H9 (cell line): Measurements from ENCODE around the gene TJP2. TPM values are rescaled to one million over a fixed set of nuclear protein-coding genes. Genes with fewer than 3 reads are reported as not detected.

Source experiments
- DNase-seq: peaks from one replicate; pipeline ENCODE4 v3.0.0-alpha.2; 2017
- H2AFZ ChIP-seq: one replicate; pipeline ENCODE4 v1.6.1; 2013; ENCODE audit warnings: mild to moderate bottlenecking, low read length, control low read depth, moderate library complexity
- H2AK5ac ChIP-seq: 2 replicates; pipeline ENCODE4 v1.6.1; 2013; ENCODE audit warnings: low read length, control low read depth, mixed read lengths; ENCODE audit not compliant: insufficient read length
- H2BK120ac ChIP-seq: one replicate; pipeline ENCODE4 v1.6.1; 2013; ENCODE audit warnings: low read depth, mild to moderate bottlenecking, low read length, control low read depth, inconsistent platforms; ENCODE audit not compliant: poor library complexity, severe bottlenecking
- H2BK12ac ChIP-seq: 2 replicates; pipeline ENCODE4 v1.6.1; 2013; ENCODE audit warnings: low read length, control low read depth, mixed read lengths, low read depth; ENCODE audit not compliant: insufficient read length
- H2BK15ac ChIP-seq: 2 replicates; pipeline ENCODE4 v1.6.1; 2013; ENCODE audit warnings: low read depth, low read length, control low read depth
- H2BK20ac ChIP-seq: one replicate; pipeline ENCODE4 v1.6.1; 2013; ENCODE audit warnings: low read depth, mild to moderate bottlenecking, low read length, control low read depth, inconsistent platforms; ENCODE audit not compliant: poor library complexity, severe bottlenecking
- H2BK5ac ChIP-seq: 2 replicates; pipeline ENCODE4 v1.6.1; 2013; ENCODE audit warnings: low read length, control low read depth, mixed read lengths; ENCODE audit not compliant: insufficient read length
- H3K14ac ChIP-seq: 2 replicates; pipeline ENCODE4 v1.6.1; 2013; ENCODE audit warnings: low read length, control low read depth; ENCODE audit not compliant: insufficient read depth
- H3K18ac ChIP-seq: 2 replicates; pipeline ENCODE4 v1.6.1; 2013; ENCODE audit warnings: low read depth, mild to moderate bottlenecking, mixed read lengths, low read length, control low read depth; ENCODE audit not compliant: insufficient read length
- H3K23ac ChIP-seq: 2 replicates; pipeline ENCODE4 v1.6.1; 2013; ENCODE audit warnings: low read length, control low read depth, mixed read lengths, low read depth; ENCODE audit not compliant: insufficient read length
- H3K23me2 ChIP-seq: 2 replicates; pipeline ENCODE4 v1.6.1; 2013; ENCODE audit warnings: low read depth, mild to moderate bottlenecking, mixed read lengths, low read length, control low read depth; ENCODE audit not compliant: insufficient read length, poor library complexity, severe bottlenecking
- H3K27ac ChIP-seq: 2 replicates; pipeline ENCODE4 v1.5.1; 2013; ENCODE audit warnings: low read length, control low read depth, mixed read lengths, low read depth; ENCODE audit not compliant: insufficient read length
- H3K27me3 ChIP-seq: 2 replicates; pipeline ENCODE4 v1.6.1; 2013; ENCODE audit warnings: low read length, control low read depth, inconsistent platforms; ENCODE audit not compliant: insufficient read depth
- H3K4ac ChIP-seq: 2 replicates; pipeline ENCODE4 v1.6.1; 2013; ENCODE audit warnings: low read depth, mild to moderate bottlenecking, control low read depth, inconsistent platforms, low read length, moderate library complexity
- H3K4me1 ChIP-seq: 2 replicates; pipeline ENCODE4 v1.6.1; 2013; ENCODE audit warnings: low read length, control low read depth, inconsistent platforms; ENCODE audit not compliant: insufficient read depth
- H3K4me2 ChIP-seq: 2 replicates; pipeline ENCODE4 v1.6.1; 2013; ENCODE audit warnings: low read length, control low read depth, mixed read lengths; ENCODE audit not compliant: insufficient read length, insufficient read depth
- H3K56ac ChIP-seq: 2 replicates; pipeline ENCODE4 v1.6.1; 2013; ENCODE audit warnings: low read depth, mild to moderate bottlenecking, mixed read lengths, low read length, control low read depth; ENCODE audit not compliant: insufficient read length
- H3K79me1 ChIP-seq: 2 replicates; pipeline ENCODE4 v1.6.1; 2013; ENCODE audit warnings: low read depth, mild to moderate bottlenecking, moderate library complexity, low read length, control low read depth, inconsistent platforms; ENCODE audit not compliant: insufficient read depth, poor library complexity, severe bottlenecking
- H3K79me2 ChIP-seq: 2 replicates; pipeline ENCODE4 v1.6.1; 2013; ENCODE audit warnings: low read length, control low read depth, inconsistent platforms; ENCODE audit not compliant: insufficient read depth
- H3K9ac ChIP-seq: 2 replicates; pipeline ENCODE4 v1.6.1; 2013; ENCODE audit warnings: low read length, control low read depth, mixed read lengths; ENCODE audit not compliant: insufficient read length; ENCODE audit errors: extremely low read depth
- H3K9me3 ChIP-seq: one replicate; pipeline ENCODE4 v1.6.1; 2013; ENCODE audit warnings: low read depth, low read length, inconsistent platforms; ENCODE audit not compliant: control insufficient read depth
- H3T11ph ChIP-seq: one replicate; pipeline ENCODE4 v1.6.1; 2013; ENCODE audit warnings: mild to moderate bottlenecking, low read length, control low read depth, inconsistent platforms
- H4K20me1 ChIP-seq: one replicate; pipeline ENCODE4 v1.6.1; 2013; ENCODE audit not compliant: control insufficient read depth, insufficient read length, insufficient read depth
- H4K5ac ChIP-seq: 2 replicates; pipeline ENCODE4 v1.6.1; 2013; ENCODE audit warnings: low read depth, mild to moderate bottlenecking, mixed read lengths, low read length, control low read depth; ENCODE audit not compliant: insufficient read length
- H4K8ac ChIP-seq: replicated peaks from 2 replicates; pipeline ENCODE4 v1.6.1; 2013; ENCODE audit warnings: low read length, control low read depth, mixed read lengths, low read depth; ENCODE audit not compliant: insufficient read length
- H4K91ac ChIP-seq: 2 replicates; pipeline ENCODE4 v1.6.1; 2013; ENCODE audit warnings: low read depth, mild to moderate bottlenecking, moderate library complexity, mixed read lengths, low read length, control low read depth; ENCODE audit not compliant: insufficient read length
- H3K27ac Mint-ChIP-seq, 3 experiments: 2 replicates in 2 of 3; 3 replicates in 1 of 3; pipeline ENCODE4 v1.8.0; 2020 to 2021; ENCODE audit warnings: mixed read lengths in 3 of 3, mild to moderate bottlenecking in 1 of 3, moderate library complexity in 1 of 3
- H3K27me3 Mint-ChIP-seq: 2 replicates; pipeline ENCODE4 v1.8.0; 2021; ENCODE audit warnings: low read depth, mild to moderate bottlenecking, moderate library complexity, mixed read lengths
- H3K36me3 Mint-ChIP-seq, 3 experiments: 2 replicates in 2 of 3; 3 replicates in 1 of 3; pipeline ENCODE4 v1.8.0; 2020 to 2021; ENCODE audit warnings: low read depth in 3 of 3, mixed read lengths in 3 of 3; ENCODE audit not compliant: insufficient read depth in 1 of 3
- H3K4me1 Mint-ChIP-seq, 2 experiments: 2 replicates each; pipeline ENCODE4 v1.8.0; 2020; ENCODE audit warnings: mixed read lengths in 2 of 2
- H3K4me3 Mint-ChIP-seq, 2 experiments: 2 replicates in 1 of 2; 3 replicates in 1 of 2; pipeline ENCODE4 v1.8.0; 2020 to 2021; ENCODE audit warnings: mild to moderate bottlenecking in 2 of 2, mixed read lengths in 2 of 2, moderate library complexity in 1 of 2
- H3K9me3 Mint-ChIP-seq, 2 experiments: 2 replicates in 1 of 2; 3 replicates in 1 of 2; pipeline ENCODE4 v1.8.0; 2020; ENCODE audit warnings: mild to moderate bottlenecking in 2 of 2, mixed read lengths in 2 of 2, moderate library complexity in 1 of 2
- WGBS: extraction: QIAGEN DNeasy Blood & Tissue Kit; methylation state at CpG from one replicate; pipeline ENCODE4 v1.1.7; 2013; ENCODE audit warnings: missing lambda C conversion rate, low lambda C conversion rate, mixed read lengths; ENCODE audit not compliant: insufficient read length; ENCODE audit errors: extremely low coverage; 5-methylcytosine and 5-hydroxymethylcytosine counted together
- total RNA-seq: library from RNA; stranded (reverse); gene quantifications from 2 replicates; pipeline ENCODE4 v1.2.1, GENCODE V29; 2021
- TF ChIP-seq, protein P1 (sequence below): fragments of 200-600 bp; sonication (generic); conservative IDR thresholded peaks from 3 replicates; pipeline ENCODE4 v1.8.0; 2021; ENCODE audit warnings: antibody characterized with exemption, mild to moderate bottlenecking

Gene TJP2
- total RNA-seq, 1 experiment from 2014 or later = 130 TPM

DNA sequence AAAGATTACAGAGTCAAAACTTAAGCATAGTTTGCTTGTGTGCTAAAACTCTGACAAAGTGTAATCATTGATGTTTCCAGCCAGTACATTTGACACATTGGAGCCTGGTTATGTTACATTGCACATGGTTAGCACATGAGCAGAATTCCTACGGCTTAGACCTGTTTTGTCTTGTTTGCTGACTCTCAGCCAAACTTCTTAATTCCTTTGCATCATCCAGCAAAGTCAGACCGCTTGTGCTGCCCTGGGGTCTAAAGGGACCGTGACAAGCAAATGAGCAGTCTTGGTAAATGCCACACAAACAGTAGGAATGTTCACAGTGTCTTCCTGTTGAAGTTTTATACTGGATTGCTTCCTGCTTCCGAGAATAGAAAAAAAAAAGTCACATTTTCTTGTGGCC is 79.0 kb downstream of the TJP2 start:
- Mint-ChIP-seq H3K27ac (no peak overlapping the region), H3K4me1 (peaks cover 2% of the 10 kb centered on the region in 2 experiments; a peak in 1 of 4 replicates), H3K36me3 (peaks cover 16 to 83% (median 51%) of the 10 kb centered on the region in 3 experiments; a peak in 6 of 7 replicates), H3K27me3 (no peaks in the 10 kb centered on the region), H3K9me3 (no peaks in the 10 kb centered on the region), H3K4me3 (no peak overlapping the region)
- Histone ChIP-seq H3K79me1 (no peaks in the 10 kb centered on the region), H3K4me1 (no peaks in the 10 kb centered on the region; the same call in 1 of the 2 replicates), H3K23ac (no peak overlapping the region), H3K27ac (no peak overlapping the region), H3K9ac (no peak overlapping the region), H3T11ph (no peak overlapping the region), H3K56ac (no peak overlapping the region), H3K27me3 (no peaks in the 10 kb centered on the region), H3K4me2 (no peak overlapping the region), H4K91ac (no peak overlapping the region), H3K14ac (no peak overlapping the region), H3K18ac (no peak overlapping the region), H3K9me3 (no peaks in the 10 kb centered on the region), H2BK5ac (no peak overlapping the region), H2AK5ac (no peak overlapping the region), H2BK15ac (no peak overlapping the region), H2BK20ac (no peak overlapping the region), H2BK120ac (no peak overlapping the region), H2BK12ac (no peak overlapping the region), H3K23me2 (no peaks in the 10 kb centered on the region), H2AFZ (no peak overlapping the region), H4K5ac (no peak overlapping the region), H3K79me2 (no peaks in the 10 kb centered on the region), H4K8ac (no peak overlapping the region), H3K4ac (no peak overlapping the region), H4K20me1 (no peaks in the 10 kb centered on the region)
- TF ChIP-seq, protein P1, sequence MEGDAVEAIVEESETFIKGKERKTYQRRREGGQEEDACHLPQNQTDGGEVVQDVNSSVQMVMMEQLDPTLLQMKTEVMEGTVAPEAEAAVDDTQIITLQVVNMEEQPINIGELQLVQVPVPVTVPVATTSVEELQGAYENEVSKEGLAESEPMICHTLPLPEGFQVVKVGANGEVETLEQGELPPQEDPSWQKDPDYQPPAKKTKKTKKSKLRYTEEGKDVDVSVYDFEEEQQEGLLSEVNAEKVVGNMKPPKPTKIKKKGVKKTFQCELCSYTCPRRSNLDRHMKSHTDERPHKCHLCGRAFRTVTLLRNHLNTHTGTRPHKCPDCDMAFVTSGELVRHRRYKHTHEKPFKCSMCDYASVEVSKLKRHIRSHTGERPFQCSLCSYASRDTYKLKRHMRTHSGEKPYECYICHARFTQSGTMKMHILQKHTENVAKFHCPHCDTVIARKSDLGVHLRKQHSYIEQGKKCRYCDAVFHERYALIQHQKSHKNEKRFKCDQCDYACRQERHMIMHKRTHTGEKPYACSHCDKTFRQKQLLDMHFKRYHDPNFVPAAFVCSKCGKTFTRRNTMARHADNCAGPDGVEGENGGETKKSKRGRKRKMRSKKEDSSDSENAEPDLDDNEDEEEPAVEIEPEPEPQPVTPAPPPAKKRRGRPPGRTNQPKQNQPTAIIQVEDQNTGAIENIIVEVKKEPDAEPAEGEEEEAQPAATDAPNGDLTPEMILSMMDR = no peak
- no CpG with 5 or more reads among the region's 4 CpGs for WGBS
- no peak for DNase-seq
